Renal cortical epithelial cell (primary cell): ENCODE measurements around the gene GCLC. TPM values are rescaled to one million over a fixed set of nuclear protein-coding genes. Genes with fewer than 3 reads are reported as not detected.
"Not testable (repeated sequence)": the region's sequence is repeated elsewhere in the genome, so short reads cannot be mapped to it uniquely, and the experiment has no call there.

Source experiments
- DNase-seq: peaks from one replicate; pipeline ENCODE4 v3.0.0-alpha.2; 2011; ENCODE audit warnings: low read depth
- total RNA-seq: library from RNA; depleted of rRNA; stranded (reverse); fragments of >200 nt; gene quantifications from 2 replicates; pipeline ENCODE4 v1.2.3, GENCODE V29; 2014

Gene GCLC
- total RNA-seq, 1 donor from 2014 or later, result 40.4 TPM

DNA sequence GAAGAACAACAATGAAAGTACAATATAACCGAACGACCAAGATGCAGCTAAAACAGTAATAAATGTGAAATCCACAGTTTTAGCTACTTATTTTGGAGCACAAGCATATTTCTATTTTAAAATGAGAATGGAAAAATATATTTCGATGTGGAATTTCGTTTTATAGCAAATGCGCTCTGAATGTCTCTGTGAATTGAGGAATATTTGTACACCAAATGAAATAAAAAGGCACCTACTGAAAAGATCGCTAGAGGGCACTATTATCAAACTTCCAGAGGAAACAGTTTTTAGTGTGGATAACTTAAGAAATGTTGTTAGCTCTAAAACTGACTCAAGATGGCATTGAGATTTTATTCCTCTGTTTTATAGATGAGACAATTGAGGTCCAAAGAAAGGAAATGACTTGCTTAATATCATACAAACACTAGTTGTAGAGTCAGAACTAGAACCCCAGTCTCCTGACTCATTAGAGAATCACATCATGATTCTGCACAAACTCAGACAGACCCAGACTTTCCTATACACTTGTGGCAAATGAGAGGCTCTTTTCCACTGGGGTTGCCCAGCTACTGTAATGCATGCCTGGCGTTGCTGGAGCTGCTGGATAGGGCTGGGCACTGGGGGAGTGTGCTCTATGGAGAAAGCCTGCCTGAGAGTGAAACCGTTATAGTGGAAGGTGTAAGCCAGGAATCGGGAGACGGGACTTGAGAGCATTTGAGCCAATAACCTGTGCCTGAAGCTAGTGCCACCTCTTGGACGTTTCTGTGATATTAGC lies 51.9 kb downstream of the GCLC start:
- peak; percentile 74 for DNase-seq

- no peak for DNase-seq
Measured at GRCh38 chr6:53487080-53487479, 57.8 kb downstream of the GCLC start.

DNA sequence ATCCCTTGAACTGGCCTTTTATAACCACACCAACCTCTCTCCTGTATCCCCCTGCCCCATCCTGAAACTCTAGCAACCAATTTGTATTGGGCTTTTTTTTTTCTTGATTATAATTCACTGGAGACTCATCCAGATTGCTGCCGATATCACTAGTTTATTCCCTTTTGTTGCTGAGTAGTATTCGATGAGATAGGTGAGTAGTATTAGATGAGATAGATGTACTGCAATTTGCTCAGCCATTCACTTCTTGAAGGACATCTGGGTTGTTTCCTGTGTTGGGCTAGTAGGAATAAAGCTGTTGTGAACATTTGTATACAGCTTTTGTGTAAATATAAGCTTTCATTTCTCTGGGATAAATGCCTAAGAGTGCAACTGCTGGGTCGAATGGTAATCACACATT lies 58.2 kb downstream of the GCLC start:
- DNase-seq, result no peak

- peak; percentile 62 for DNase-seq
Measured at GRCh38 chr6:53484476-53485280, 60.2 kb downstream of the GCLC start.

- no peak for DNase-seq
Measured at GRCh38 chr6:53483423-53484353, 61.2 kb downstream of the GCLC start.

GRCh38 chr6:53481323-53481722 lies 63.6 kb downstream of the GCLC start:
- no peak for DNase-seq

GRCh38 chr6:53480774-53481173 lies 64.1 kb downstream of the GCLC start:
- not testable (repeated sequence) for DNase-seq

- DNase-seq, result no peak
Measured at GRCh38 chr6:53479871-53480270, 65.0 kb downstream of the GCLC start.

DNA sequence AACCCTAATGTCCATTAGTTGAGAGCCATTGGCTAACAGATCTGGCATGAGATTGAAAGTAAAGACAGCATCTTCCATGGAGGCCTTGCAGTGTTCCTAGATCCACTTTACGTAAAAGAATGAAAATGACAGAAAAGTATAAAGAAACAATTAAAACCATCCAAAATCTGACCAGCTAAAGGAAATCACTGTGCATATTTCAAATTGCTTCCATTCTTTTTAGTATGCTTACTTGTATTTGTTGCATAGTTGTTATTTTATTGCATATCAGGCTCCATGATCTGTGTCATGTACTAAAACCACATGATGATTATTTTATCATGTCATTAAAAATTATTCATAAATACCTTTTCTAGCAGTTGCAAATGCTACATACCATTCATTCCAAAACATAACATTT lies 67.9 kb downstream of the GCLC start:
- DNase-seq, result no peak

DNA sequence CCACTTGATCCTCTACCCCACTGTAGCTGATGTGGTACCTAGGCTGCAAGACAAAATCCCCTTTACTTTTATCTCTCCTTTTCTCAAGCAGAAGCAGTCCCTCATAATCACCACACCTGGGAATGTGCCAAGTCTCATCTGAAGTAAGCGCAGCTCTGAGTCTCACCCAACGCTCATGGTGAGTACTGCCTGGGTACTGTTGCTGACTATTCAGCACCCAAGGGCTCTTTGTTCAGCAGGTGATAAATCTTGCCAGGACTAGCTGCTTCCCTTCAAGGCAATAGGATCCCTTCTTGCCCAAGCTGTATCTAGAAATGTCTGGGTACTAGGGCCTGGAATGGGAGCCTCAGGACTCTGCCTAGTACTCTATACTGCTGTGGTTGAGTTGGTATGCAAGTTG lies 70.9 kb downstream of the GCLC start:
- no peak for DNase-seq

DNA sequence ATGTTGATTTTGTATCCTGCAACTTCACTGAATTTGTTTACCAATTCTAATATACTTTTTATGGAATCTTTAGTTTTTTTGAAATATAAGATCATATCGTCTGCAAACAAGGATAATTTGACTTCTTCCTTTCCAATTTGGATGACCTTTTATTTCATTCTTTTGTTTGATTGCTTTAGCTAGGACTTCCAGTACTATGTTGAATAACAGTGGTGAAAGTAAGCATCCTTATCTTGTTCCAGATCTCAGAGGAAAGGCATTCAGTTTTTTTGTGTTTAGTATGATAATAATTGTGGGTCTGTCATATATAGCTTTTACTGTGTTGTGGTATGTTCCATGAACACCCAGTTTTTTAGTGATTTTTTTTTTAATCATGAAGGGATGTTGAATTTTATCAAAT lies 75.7 kb downstream of the GCLC start:
- DNase-seq, result no peak

- DNase-seq, result peak; percentile 45
Measured at GRCh38 chr6:53466257-53466656, 78.6 kb downstream of the GCLC start.

DNA sequence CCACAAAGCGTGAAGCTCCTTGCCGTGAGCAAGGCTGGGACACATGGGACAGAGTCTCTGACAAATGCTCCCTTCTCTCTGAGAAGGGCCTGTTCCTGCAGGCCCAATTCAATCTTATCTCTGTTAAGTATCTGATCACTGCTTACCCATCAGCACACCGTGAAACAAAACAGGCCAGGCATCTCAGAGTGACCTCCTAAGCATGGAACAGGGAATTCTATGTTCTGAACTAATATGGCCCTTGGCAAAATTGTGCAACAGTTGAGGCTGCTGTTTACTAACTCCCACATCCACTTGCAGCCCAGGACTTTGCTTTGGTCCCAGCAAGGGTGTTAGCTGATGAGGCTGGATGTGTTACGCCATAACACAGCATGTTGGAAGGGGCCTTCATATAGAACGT lies 79.2 kb downstream of the GCLC start:
- peak; percentile 80 for DNase-seq

GRCh38 chr6:53464927-53465460 lies 79.9 kb downstream of the GCLC start:
- DNase-seq, result peak; percentile 73

- no peak for DNase-seq
Measured at GRCh38 chr6:53464483-53464882, 80.4 kb downstream of the GCLC start.

- no peak for DNase-seq
Measured at GRCh38 chr6:53461696-53462095, 83.2 kb downstream of the GCLC start.

- no peak for DNase-seq
Measured at GRCh38 chr6:53461041-53461656, 83.8 kb downstream of the GCLC start.

- no peak for DNase-seq
Measured at GRCh38 chr6:53458105-53458866, 86.6 kb downstream of the GCLC start.

- no peak for DNase-seq
Measured at GRCh38 chr6:53456809-53457208, 88.1 kb downstream of the GCLC start.

DNA sequence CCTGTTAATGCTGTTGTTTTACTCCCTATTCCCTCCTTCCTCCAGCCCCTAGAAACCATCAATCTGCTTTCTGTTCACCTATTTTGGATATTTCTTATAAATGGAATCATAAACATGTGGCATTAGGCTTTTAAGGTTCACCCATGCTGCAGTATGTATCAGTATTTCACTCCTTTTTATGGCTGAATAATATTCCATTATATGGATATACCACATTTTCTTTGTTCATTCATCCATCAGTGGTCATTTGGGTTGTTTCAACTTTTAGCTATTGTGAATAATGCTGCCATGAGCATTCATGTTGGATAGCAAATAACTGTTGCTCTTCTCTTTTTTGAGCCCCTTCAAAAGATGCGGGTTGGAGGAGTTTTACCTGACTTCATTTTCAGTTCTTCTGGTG lies 89.2 kb downstream of the GCLC start:
- no peak for DNase-seq

GRCh38 chr6:53451165-53451564 lies 93.7 kb downstream of the GCLC start:
- DNase-seq, result no peak
